Central memory CD8-positive, alpha-beta T cell (primary cell): ENCODE measurements around the gene CTNNA3.

Experiments
- ATAC-seq: fragments of 150-1000 bp; cut with Tn5 transposase; replicated peaks from 2 replicates; pipeline ENCODE4 v1.10.0; 2022; ENCODE audit warnings: mild to moderate bottlenecking, moderate FRiP score, moderate number of reproducible peaks; ENCODE audit not compliant: poor library complexity, severe bottlenecking; ENCODE audit errors: extremely low read depth
- DNase-seq, 2 donors: peaks; one replicate each; pipeline ENCODE4 v3.0.0; 2021; ENCODE audit warnings: low spot score in 2 of 2
- H3K27ac Mint-ChIP-seq: one replicate; pipeline ENCODE4 v1.8.0; 2022; ENCODE audit warnings: low read depth, mild to moderate bottlenecking, moderate library complexity, mixed read lengths
- H3K27me3 Mint-ChIP-seq: one replicate; pipeline ENCODE4 v1.8.0; 2022; ENCODE audit warnings: mixed read lengths
- H3K36me3 Mint-ChIP-seq: one replicate; pipeline ENCODE4 v1.8.0; 2022; ENCODE audit warnings: mild to moderate bottlenecking, moderate library complexity, mixed read lengths; ENCODE audit not compliant: insufficient read depth
- H3K4me1 Mint-ChIP-seq: one replicate; pipeline ENCODE4 v1.8.0; 2022; ENCODE audit warnings: mixed read lengths
- H3K4me3 Mint-ChIP-seq: one replicate; pipeline ENCODE4 v1.8.0; 2022; ENCODE audit warnings: mild to moderate bottlenecking, moderate library complexity, mixed read lengths
- H3K9me3 Mint-ChIP-seq: one replicate; pipeline ENCODE4 v1.8.0; 2022; ENCODE audit warnings: mixed read lengths

CTNNA3 gene

DNA sequence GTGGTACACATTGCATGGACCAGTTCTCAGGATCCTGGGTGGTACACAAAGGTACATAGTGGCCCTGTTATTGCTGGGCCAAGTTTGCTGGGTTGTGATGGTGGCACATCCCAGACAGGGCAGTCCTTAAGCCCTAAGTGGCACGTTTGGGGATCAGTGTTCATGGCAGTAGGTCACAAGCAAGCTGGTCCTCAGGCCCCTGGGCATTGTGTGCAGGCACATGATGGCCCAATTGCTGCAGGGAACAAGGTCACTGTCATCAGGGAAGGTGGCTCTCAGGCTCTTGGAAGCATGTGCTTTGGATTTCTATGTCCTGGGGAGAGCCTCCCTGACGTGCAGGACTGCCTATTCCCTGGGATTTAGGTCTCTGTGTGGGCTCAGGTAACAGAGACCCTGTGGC lies 1182.5 kb downstream of the CTNNA3 start:
- Mint-ChIP-seq H3K4me1 (no peaks in the 10 kb centered on the region), H3K27me3 (no peaks in the 10 kb centered on the region), H3K27ac (no peak overlapping the region), H3K4me3 (no peak overlapping the region), H3K9me3 (peaks cover 13% of the 10 kb centered on the region), H3K36me3 (no peaks in the 10 kb centered on the region)
- ATAC-seq (no peak), DNase-seq (no peak)

DNA sequence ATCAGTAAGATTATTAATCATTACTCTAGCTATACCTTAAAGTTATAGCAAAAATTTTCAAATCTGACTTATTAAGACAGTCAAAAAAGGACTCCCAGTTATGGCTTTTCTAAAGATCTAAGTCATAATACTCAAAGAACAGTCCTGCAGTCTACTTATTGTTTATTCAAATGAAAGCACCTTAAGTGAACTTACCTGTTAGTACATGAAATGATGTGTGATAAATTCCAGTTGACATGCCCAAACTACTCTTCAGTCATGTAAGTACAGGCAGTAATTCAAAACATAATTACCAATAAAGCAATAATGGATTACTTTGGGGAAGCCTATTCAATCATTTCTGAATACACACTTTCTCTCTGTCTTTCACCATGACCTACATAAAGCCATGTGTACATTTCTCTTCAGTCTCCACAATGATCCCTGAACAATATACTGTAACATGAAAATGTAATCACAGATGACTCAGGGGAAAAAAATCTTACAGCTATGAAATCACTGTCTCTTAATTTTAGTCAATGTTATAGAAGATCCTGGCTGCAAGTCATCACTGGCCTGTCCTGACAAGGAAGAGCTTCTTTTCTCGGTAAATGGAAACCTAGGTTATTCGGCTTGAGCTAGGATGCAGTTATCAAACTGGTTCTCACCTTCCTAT lies 1190.9 kb downstream of the CTNNA3 start:
- Mint-ChIP-seq H3K4me3 (no peak overlapping the region), H3K9me3 (peaks cover 19% of the 10 kb centered on the region), H3K27me3 (no peaks in the 10 kb centered on the region), H3K4me1 (no peaks in the 10 kb centered on the region), H3K27ac (no peak overlapping the region), H3K36me3 (no peaks in the 10 kb centered on the region)
- DNase-seq = no peak
- ATAC-seq = no peak

DNA sequence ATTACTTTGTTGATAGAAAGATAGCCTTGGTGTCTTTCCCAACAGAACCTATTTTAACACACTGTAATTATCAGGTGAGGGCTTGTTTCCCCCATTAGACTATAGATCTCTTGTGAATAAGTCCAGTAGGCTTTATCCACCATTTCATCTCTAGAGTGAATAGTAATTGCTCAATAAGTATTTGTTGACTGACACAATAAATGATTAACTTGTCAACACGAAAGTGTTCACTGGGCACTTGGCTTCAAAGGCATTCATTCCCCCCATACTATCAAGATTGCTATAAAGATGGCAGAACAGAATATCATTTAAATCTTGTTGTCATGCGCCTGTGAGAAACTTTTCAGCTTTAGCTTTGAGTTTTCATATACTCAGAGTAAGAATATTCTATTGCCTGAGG lies 1194.6 kb downstream of the CTNNA3 start:
- Mint-ChIP-seq H3K9me3 (peaks cover 6% of the 10 kb centered on the region), H3K27ac (no peak overlapping the region), H3K27me3 (no peaks in the 10 kb centered on the region), H3K36me3 (no peaks in the 10 kb centered on the region), H3K4me3 (no peak overlapping the region), H3K4me1 (no peaks in the 10 kb centered on the region)
- ATAC-seq (no peak), DNase-seq (no peak)

DNA sequence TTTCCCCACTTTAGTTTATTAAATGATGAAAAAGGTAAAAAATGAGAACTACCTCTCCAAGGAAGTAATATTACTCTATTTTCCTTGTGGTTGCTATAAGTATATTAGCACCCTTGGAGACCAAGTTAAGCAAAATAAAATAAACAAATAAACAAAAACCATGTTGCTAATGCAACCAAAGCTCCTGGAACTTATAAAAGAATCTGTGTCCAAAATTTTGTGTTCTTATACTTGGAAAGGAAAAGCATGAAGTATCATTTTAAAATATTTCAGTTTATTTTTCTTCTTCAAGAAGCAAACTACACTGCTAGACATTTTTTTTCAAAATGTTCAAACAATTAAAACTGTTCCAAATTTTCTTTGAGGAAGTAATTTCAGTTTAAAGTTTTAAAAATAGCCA lies 1212.0 kb downstream of the CTNNA3 start:
- Mint-ChIP-seq H3K4me1 (no peaks in the 10 kb centered on the region), H3K36me3 (no peaks in the 10 kb centered on the region), H3K9me3 (peaks cover 14% of the 10 kb centered on the region), H3K27me3 (no peaks in the 10 kb centered on the region), H3K27ac (no peak overlapping the region), H3K4me3 (no peak overlapping the region)
- DNase-seq (no peak), ATAC-seq (no peak)

DNA sequence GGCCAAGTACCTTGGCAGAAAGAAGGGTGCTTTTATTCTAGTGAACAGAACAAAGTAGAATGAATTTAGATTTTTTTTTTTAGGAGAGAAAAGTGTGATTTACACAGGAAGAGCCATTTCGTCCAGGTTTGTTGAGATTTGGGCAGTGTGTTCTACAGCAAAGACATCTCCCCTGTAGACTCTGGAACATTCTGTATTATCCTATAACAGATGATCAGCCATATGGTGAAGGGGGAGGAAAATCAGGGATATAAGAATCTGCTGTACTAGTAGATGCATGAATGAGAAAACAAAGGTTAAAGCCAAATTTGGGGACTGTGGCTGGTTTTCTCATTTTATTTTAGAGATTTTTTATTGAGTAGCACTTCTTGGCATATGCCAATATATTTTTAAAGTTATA lies 1223.8 kb downstream of the CTNNA3 start:
- H3K27me3 Mint-ChIP-seq = no peaks in the 10 kb centered on the region
- H3K36me3 Mint-ChIP-seq = no peaks in the 10 kb centered on the region
- H3K4me1 Mint-ChIP-seq = no peaks in the 10 kb centered on the region
- peaks cover 23% of the 10 kb centered on the region for H3K9me3 Mint-ChIP-seq
- ATAC-seq = no peak
- no peak for DNase-seq
- no peak overlapping the region for H3K27ac Mint-ChIP-seq
- H3K4me3 Mint-ChIP-seq = no peak overlapping the region

DNA sequence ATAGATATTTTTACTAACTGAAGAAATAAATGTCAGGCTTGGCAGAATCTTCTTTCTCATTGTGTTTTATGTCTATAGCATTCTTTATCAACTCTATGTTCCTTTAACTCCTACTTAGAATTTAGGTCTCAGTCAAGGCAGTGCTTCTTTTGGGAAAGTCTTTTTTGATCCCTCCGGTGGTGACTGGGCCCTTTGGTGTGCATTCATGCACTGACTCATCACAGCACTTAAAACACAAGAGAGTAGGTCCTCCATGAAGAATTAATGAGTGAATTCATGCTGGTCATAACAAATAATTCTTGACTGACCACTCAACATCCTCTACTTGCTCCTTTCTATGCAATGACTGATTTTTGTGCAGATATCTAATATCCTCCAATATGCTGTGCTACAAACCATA lies 1229.0 kb downstream of the CTNNA3 start:
- no peak for DNase-seq
- Mint-ChIP-seq H3K27me3 (no peaks in the 10 kb centered on the region), H3K9me3 (peaks cover 13% of the 10 kb centered on the region), H3K4me3 (no peak overlapping the region), H3K4me1 (no peaks in the 10 kb centered on the region), H3K27ac (no peak overlapping the region), H3K36me3 (no peaks in the 10 kb centered on the region)
- ATAC-seq = no peak

DNA sequence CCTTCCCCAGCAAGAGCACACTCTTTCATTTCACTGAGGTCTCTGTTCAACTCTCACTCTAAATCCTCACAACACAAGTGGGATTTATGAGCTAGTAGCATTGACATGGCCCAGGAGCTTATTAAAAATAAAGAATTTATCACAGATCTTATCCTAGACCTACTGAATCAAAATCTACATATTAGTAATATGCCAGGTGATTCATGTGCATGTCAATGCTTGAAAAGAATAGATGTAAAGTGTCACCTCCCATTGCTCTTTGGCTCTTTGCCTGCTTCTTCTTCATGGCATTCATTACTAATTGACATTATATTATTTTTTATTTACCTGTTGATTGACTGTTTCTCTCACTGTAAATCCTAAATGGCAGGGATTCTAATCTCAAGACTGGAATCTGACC lies 1229.4 kb downstream of the CTNNA3 start:
- no peak for ATAC-seq
- Mint-ChIP-seq H3K4me3 (no peak overlapping the region), H3K36me3 (no peaks in the 10 kb centered on the region), H3K27me3 (no peaks in the 10 kb centered on the region), H3K9me3 (peaks cover 9% of the 10 kb centered on the region), H3K27ac (no peak overlapping the region), H3K4me1 (no peaks in the 10 kb centered on the region)
- DNase-seq = no peak

DNA sequence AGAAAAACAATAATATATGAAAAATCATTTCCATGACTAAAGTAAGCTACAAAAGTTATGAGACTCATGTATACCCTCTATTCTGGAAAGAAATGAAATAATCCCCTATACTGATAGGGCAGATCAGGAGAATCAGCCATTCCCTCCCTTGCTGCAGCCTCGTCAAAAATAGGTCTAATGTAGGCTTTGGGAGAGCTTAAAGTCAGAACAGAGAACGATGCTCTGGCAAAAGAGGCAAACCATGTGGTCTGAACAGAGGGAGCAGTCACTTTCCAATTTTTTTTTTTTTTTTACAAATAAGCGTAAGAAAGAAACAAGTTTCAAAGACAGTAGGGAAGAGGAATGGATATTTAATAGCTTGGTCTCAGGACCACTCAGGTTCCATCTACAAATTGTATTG lies 1232.4 kb downstream of the CTNNA3 start:
- Mint-ChIP-seq H3K4me1 (no peaks in the 10 kb centered on the region), H3K9me3 (peaks cover 19% of the 10 kb centered on the region), H3K27me3 (no peaks in the 10 kb centered on the region), H3K36me3 (no peaks in the 10 kb centered on the region), H3K4me3 (no peak overlapping the region), H3K27ac (no peak overlapping the region)
- ATAC-seq (no peak), DNase-seq (no peak)

DNA sequence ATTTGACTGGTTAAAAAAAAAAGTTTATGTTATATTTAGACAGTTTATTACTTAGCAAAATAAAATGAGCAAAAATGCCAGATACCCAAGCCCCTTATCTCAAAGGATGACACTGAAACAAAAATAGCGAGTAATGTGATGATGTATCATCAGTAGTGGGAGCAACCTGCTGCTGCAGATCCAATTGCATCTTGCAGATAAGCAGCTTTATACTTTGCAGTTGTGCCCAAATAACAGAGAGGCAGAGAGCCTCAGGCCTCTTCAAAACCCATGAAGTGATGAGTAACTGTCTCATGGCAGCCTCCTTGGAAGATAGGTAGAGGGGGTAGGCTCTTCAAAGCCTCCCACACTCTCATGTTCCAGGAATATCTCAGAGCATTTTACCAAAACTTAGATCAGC lies 1238.4 kb downstream of the CTNNA3 start:
- ATAC-seq = no peak
- Mint-ChIP-seq H3K36me3 (no peaks in the 10 kb centered on the region), H3K4me3 (no peak overlapping the region), H3K27me3 (no peaks in the 10 kb centered on the region), H3K9me3 (peaks cover 21% of the 10 kb centered on the region), H3K4me1 (no peaks in the 10 kb centered on the region), H3K27ac (no peak overlapping the region)
- no peak for DNase-seq

DNA sequence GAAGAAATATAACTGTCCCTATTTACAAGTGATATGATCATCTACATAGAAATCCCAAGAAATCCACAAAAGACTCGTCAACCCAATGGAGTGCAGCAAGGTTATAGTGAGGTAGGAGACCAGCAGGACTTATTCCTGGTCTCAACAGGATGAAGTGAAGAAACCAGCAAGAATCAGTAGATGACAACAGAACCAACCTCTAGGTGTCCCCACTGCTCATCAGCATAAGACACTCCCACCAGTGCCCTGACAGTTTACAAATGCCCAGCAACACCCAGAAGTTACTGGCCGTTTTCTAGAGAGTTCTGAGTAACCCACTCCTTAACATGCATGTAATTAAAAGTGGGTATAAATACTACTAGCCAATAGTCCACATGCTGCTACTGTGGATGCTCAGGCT lies 1240.7 kb downstream of the CTNNA3 start:
- DNase-seq (no peak), ATAC-seq (no peak)
- no peak overlapping the region for H3K27ac Mint-ChIP-seq
- H3K36me3 Mint-ChIP-seq = no peaks in the 10 kb centered on the region
- no peak overlapping the region for H3K4me3 Mint-ChIP-seq
- H3K27me3 Mint-ChIP-seq = no peaks in the 10 kb centered on the region
- H3K4me1 Mint-ChIP-seq = no peaks in the 10 kb centered on the region
- H3K9me3 Mint-ChIP-seq = peaks cover 22% of the 10 kb centered on the region

DNA sequence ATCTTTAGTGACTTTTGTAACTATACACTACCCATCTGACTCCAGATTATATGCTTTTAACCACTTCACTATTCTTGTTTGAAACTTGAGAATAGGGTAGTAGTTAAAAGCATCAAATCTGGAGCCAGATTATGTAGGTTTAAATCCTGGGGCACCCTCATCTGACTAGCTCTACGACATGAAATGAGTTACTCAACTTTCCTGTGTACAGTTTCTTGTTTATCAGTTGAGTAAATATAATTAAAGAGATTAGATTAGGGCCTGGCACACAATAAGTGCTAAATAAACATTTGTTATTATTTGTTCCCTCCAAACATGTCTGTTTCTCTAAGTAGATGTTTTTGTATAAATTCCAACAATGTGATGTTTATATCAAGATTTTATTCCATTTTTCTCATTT lies 1255.4 kb downstream of the CTNNA3 start:
- H3K36me3 Mint-ChIP-seq = no peaks in the 10 kb centered on the region
- H3K9me3 Mint-ChIP-seq = peaks cover 16% of the 10 kb centered on the region
- ATAC-seq (no peak), DNase-seq (no peak)
- no peaks in the 10 kb centered on the region for H3K4me1 Mint-ChIP-seq
- no peak overlapping the region for H3K27ac Mint-ChIP-seq
- no peaks in the 10 kb centered on the region for H3K27me3 Mint-ChIP-seq
- no peak overlapping the region for H3K4me3 Mint-ChIP-seq

DNA sequence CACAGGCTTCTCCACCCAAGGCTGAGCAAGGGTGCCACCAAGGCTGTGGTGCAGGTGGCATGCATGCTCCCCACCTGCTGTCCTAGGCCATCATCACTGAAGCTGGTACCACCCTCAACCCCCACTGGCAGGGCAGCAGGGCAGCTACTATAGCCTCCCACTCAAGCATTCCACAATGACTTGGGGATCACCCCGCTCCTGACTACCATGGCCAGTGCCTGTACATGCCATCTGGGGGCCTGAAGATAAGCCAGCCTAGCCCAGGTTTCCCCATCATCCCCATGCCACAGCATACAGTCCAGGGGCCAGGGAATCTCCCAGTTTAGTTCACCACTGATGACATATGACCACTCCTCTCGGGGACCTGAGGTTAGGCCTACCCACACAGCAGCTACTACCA lies 1281.1 kb downstream of the CTNNA3 start:
- Mint-ChIP-seq H3K36me3 (no peaks in the 10 kb centered on the region), H3K27me3 (no peaks in the 10 kb centered on the region), H3K4me1 (no peaks in the 10 kb centered on the region), H3K9me3 (peaks cover 29% of the 10 kb centered on the region), H3K27ac (no peak overlapping the region), H3K4me3 (no peak overlapping the region)
- DNase-seq = no peak
- ATAC-seq = no peak

DNA sequence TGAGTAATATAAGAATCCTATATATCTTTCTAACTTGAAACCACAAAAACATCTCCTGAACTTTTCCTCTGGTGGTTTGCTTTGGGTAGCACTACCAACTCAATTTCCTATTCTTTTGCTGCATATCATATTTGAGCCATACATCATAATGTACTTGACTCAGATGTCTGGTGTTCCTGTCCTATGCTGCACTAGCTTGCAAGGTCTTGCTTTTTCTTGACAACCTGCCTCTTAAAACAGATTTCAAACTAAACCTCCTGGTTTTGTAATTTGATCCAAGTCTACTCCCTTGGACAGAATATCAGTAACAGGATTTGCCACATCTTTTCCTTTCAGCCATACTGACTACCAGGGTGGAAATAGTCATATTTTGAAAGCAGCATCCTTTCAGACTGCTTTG lies 1290.4 kb downstream of the CTNNA3 start:
- Mint-ChIP-seq H3K36me3 (no peaks in the 10 kb centered on the region), H3K27me3 (no peaks in the 10 kb centered on the region), H3K4me1 (no peaks in the 10 kb centered on the region), H3K4me3 (no peak overlapping the region), H3K27ac (no peak overlapping the region), H3K9me3 (peaks cover 26% of the 10 kb centered on the region)
- no peak for ATAC-seq
- DNase-seq = no peak

DNA sequence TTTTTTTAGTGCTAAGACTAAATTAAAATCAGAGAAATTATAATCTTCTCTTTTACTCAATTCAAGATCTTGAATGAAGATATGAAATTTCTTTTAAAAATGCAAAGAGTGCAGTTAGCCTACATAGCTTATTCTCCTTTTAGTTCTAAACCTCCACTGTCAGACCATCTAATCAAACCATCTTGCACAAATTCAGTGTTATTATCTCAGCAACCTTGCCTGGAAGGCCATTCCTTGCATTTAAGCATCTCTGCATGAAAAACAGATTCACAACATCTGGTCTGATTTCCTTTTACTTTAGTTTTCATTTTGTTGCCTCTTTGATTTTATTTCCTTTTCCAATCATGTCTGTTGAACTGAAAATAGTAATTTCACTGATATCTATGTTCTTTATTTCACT lies 1297.3 kb downstream of the CTNNA3 start:
- Mint-ChIP-seq H3K27ac (no peak overlapping the region), H3K4me1 (no peaks in the 10 kb centered on the region), H3K36me3 (no peaks in the 10 kb centered on the region), H3K9me3 (peaks cover 10% of the 10 kb centered on the region), H3K27me3 (no peaks in the 10 kb centered on the region), H3K4me3 (no peak overlapping the region)
- DNase-seq (no peak), ATAC-seq (no peak)
